Midbrain (tissue), 1 donor: Measurements from ENCODE around the gene GTF3C5.
"Not testable (repeated sequence)": the region's sequence is repeated elsewhere in the genome, so short reads cannot be mapped to it uniquely, and the experiment has no call there.

Experiments used
- DNase-seq: peaks from one replicate; lab custom pipeline; 2025; lab: John Stamatoyannopoulos, UW

The GTF3C5 gene

GRCh38 chr9:133090752-133091385 lies 60.1 kb downstream of the GTF3C5 start:
- DNase-seq, result no peak

- not testable (repeated sequence) for DNase-seq
Observed at GRCh38 chr9:133094351-133094750, 63.6 kb downstream of the GTF3C5 start.

DNA sequence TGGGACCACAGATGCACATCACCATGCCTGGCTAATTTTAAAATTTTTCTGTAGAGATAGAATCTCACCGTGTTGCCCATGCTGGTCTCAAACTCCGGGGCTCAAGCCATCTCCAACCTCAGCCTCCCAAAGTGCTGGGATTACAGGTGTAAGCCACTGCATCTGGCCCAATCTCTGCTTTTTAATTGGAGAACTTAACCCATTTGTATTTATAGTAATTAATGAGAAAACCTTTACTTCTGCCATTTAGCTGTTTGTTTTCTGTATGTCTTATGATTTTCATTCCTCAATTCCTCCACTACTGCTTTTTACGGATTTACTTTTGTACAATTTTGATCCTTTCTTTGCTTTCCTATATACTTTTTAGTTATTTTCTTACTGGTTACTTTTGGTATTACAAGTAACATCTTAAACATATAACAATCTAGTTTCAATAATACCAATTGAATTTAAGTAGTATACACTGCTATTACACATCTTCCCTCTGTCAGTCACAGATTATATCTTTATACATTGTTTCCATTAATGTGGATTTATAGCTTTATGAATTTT lies 64.1 kb downstream of the GTF3C5 start:
- no peak for DNase-seq

GRCh38 chr9:133098104-133098754 lies 67.4 kb downstream of the GTF3C5 start:
- DNase-seq, result no peak

DNA sequence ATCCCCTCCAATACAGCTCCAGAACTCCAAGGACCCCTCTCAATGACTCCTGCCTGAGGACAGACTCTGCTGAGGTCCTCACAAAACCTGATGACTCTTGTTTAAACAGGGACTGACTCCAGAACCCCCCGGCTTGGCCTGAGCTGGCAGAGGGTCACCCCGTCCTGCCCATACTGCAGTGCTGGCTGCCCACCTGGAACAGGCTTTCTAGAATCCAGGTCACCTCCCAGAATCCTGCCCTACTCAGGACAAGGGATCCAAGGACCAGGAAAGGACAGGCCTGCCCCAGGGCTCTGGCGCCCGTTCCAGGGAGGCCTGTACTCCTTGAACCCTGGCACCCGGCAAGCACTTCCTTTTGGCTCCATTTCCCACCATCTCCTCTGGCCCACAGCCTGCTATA lies 68.1 kb downstream of the GTF3C5 start:
- DNase-seq, result no peak

GRCh38 chr9:133099726-133100505 lies 69.1 kb downstream of the GTF3C5 start:
- DNase-seq, result no peak

GRCh38 chr9:133100506-133101355 lies 69.9 kb downstream of the GTF3C5 start:
- no peak for DNase-seq

DNA sequence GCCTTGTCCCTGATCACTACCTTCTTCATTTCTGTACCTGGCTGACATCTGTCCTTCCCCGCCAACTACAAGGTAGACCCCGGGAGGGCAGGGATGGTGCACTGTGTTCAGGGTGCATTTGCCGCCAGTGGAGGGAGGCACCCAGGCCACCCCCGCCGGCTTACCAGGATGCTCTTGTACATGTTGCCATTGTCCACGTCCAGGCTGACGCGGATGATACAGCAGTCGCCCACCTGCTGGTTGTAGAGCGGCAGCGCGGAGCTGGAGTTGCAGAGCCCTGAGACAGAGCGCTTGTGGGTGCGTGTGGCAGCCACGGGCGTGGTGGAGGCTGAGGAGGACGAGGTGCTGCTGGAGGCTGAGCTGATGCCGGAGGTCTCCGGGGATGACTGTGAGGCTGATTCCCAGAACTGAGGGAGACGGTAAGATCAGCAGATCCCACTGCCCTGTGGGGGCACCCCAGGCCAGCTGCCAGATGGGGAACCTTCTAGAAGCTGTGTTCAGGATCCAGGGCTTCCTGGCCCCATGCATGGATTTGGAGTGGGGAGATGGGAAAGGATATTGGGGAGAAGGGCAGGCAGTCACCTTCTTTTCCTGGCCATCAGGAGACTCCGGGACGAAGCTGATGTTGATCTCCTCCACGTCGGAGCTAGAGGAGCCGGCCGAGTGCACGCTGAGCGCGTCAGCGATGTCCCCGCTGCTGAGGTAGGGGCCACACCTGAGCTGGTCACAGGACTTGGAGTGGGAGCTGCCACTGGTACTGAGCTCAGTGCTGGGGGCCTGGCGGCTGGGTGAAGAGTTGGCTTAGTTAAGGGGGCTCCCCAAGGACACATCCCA lies 70.8 kb downstream of the GTF3C5 start:
- DNase-seq, result no peak

GRCh38 chr9:133102190-133103021 lies 71.6 kb downstream of the GTF3C5 start:
- no peak for DNase-seq

- DNase-seq, result peak; percentile 81
Observed at GRCh38 chr9:133103183-133103986, 72.6 kb downstream of the GTF3C5 start.

- no peak for DNase-seq
Observed at GRCh38 chr9:133103987-133104505, 73.2 kb downstream of the GTF3C5 start.

GRCh38 chr9:133104718-133105460 lies 74.1 kb downstream of the GTF3C5 start:
- DNase-seq, result no peak

DNA sequence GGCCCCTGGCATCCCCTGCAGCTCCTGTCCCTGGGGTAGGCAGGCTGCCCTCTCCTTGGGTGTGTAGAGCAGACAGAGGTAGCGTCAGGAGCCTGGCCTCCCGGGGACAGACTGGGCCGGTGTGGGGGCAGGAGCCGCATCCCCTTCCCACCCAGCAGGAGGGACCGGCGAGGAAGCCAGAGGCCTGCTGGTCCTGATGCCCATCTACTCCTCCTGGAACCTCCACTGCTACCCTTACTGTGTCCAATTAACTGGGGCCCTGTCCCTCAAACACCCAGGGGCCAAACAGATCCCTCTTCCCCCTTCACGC lies 74.6 kb downstream of the GTF3C5 start:
- no peak for DNase-seq

DNA sequence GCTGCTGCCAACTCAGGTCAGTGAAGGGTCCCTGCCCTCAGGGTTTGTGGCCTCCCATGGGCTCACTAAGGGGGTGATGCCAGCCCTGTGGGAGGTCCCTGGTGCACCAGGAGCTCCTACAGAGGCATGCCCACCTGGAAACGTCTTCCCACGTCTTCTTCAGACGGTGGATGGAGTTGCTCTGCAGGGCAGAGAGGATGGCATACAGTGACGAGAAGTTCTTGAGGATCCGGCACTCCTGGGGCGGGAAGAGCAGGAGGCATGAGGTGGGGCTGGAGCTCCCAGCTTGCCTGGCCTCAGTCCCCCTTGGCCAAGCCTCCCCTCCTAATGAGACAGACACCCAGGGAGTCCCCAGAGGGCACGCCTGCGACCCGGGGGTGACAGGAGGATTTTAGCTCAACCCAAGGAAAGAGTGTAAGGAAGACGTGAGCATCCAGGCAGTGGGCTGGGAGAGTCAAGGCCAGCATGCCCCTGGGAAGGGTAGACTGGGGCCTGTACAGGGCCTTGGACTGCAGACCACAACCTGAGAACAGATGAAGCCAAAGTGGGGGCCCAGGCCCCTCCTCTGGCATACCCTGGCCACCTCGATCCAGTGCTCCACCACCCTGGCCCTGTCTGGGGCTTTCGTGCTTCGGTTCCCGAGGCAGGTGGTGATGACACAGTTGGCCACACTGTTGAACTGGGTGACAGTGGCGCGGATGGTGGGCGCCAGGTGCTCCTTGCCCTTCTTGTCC lies 75.9 kb downstream of the GTF3C5 start:
- DNase-seq, result no peak

DNA sequence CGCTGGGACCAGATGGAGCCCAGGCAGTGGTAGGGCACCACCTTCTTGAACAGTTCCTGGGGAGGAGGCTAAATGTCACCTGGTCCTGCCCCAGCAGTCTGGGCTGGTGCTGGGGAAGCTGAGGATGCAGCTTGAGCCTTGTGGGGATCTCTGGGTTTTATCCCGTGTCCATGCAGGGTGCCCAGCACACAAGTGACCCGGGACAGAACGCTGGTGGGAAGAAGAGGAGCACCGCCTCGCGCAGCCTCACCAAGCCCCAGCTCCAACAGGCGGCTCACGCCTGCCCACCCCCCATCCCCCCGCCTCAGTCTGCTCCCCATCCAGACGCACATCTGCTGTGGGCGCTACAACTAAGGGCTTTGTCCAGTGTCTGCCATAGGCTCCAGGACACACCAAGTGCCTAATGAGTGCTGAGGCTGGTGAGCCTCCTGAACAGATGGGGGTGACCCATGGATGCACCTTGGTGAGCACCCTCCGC lies 76.5 kb downstream of the GTF3C5 start:
- DNase-seq, result no peak
